PC-9 (cell line): ENCODE measurements around the gene CDH13.

ENCODE experiments used
- EZH2 ChIP-seq: fragments of 200-600 bp; sonication (generic); IDR thresholded peaks from 2 replicates; pipeline ENCODE4 v1.8.0; 2017; ENCODE audit warnings: antibody characterized with exemption, low read depth
- TF ChIP-seq, protein P1 (sequence below): fragments of 200-600 bp; sonication (generic); conservative IDR thresholded peaks from 2 replicates; pipeline ENCODE4 v1.6.1; 2017; ENCODE audit warnings: mixed run types, antibody characterized with exemption, mild to moderate bottlenecking, moderate library complexity

DNA sequence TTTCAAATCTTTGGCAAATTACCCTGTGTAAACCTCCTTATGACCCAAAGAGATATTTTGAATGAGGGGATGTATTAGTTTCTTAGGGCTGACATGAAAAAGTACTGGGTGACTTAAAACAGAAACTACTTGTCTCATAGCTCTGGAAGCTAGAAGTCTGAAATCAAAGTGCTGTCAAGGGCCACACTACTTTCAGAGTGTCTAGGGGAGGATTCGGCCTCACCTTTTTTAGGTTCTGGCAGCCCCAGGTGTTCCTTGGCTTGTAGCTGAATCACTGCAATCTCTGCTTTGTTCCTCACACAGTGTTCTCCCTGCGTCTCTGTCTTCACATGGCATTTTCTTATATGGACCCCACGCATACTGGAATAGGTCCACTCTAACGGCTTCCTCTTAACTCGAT lies 322.2 kb downstream of the CDH13 start:
- TF ChIP-seq, protein P1, sequence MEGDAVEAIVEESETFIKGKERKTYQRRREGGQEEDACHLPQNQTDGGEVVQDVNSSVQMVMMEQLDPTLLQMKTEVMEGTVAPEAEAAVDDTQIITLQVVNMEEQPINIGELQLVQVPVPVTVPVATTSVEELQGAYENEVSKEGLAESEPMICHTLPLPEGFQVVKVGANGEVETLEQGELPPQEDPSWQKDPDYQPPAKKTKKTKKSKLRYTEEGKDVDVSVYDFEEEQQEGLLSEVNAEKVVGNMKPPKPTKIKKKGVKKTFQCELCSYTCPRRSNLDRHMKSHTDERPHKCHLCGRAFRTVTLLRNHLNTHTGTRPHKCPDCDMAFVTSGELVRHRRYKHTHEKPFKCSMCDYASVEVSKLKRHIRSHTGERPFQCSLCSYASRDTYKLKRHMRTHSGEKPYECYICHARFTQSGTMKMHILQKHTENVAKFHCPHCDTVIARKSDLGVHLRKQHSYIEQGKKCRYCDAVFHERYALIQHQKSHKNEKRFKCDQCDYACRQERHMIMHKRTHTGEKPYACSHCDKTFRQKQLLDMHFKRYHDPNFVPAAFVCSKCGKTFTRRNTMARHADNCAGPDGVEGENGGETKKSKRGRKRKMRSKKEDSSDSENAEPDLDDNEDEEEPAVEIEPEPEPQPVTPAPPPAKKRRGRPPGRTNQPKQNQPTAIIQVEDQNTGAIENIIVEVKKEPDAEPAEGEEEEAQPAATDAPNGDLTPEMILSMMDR, result no peak
- no peak for TF ChIP-seq EZH2
